GM18498 (cell line): ENCODE data around the gene ATG101.

Experiments
- ATAC-seq: cut with Tn5 transposase; IDR thresholded peaks from one replicate; pipeline ENCODE4 v1.9.1; 2021; ENCODE audit warnings: mild to moderate bottlenecking, moderate library complexity; ENCODE audit not compliant: unreplicated experiment

Gene ATG101, protein sequence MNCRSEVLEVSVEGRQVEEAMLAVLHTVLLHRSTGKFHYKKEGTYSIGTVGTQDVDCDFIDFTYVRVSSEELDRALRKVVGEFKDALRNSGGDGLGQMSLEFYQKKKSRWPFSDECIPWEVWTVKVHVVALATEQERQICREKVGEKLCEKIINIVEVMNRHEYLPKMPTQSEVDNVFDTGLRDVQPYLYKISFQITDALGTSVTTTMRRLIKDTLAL

DNA sequence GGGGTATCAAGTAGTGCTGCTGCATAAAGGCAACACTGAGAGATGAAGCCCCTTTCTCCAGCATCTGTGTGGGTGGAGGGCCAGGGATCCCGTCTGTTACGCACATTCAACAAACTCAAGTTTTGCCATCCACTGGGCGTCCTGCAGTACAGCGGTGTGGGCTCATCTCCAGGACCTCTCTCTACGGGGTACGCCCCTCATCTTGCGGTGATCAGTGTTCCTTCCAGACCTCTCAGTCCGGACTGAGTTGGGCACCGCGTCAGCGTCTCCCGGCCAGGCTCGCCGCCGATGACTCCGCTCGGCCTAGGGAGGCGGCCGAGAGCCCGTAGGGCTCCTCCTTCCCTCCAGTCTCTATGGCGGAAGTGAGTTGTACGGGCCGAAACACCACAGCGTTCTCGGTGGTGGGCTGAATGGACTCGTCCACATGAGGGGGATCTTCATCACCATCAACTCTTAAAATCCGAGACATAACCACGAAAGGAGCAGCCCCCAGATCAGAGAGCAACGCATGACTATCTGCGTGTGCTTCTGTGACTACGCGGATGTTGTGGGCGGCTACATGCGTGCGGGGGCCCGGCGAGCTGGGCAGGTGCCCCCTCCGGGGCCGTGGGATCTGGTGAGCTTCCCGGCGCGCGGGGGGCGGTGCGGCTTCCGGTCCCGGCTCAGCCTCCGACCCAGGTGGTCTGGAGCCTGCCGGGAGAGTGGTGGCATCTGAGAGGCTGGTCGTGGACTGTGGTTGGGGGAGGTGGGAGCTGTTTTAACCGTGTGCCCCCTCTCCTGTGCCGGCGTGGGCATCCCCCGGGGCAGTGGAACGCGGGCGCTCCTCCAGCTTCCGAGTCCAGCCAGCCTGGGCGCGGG lies at the start of gene ATG101:
ATG101 (plus strand) TSS at position 652 of the 858 bp plus-strand sequence. CDS start 3,673 bp downstream, outside the sequence.
- ATAC-seq, result peak; percentile 96

DNA sequence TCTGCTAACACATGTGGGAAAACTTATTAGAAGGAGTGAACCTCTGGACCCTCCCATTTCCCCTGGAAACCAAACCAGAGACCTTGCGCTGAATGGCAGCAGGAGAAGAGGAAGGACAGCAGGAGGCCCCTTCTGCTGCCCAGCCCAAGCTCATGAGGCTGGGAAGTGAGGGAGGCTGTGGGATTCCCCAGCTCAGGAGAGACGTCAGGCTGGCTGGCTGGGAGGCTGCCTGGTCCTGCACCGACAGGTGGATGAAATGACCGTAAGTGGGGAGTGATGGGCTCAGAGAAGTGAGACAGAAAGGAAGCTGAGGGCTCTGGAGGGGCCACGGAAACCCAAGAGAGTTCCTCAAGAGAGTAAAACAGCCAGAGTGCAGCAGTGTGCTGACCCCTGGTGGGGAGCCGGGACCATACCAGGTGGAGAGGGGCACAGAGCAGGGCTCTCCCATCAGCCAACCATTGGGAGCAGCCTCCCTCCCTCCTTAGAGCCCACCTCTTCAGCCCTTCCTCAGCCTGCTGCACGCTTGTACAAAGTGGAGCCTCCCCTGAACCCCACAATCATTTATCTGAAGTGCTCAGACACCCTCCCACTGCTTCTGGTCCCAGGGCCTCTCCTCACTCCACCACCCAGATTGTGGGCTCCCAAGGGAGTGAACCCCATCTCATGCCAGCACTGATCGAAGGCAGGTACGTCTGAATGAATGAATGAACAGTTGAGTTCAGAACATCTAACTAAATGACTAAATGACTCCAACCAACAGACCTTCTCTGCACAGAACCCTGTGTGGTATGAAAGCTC lies 49.0 kb upstream of the ATG101 start:
- peak; percentile 40 for ATAC-seq

DNA sequence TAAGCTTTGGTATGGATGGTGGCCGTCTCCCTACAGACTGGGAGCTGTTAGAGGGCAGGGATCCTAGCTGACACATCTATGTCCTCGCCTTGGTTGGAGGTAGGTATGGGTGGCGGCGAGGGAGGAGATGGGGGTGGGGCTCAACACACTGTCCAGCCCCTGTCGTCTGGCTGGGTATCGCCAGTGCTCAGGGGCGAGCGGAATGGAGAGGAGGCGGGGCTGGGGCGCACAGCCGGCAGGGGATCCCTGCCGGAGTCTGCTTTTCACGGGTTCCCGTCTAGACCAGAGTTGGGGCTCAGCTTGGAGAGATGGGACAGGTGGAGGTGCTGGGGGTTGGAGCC lies 47.0 kb upstream of the ATG101 start:
- ATAC-seq, result no peak

DNA sequence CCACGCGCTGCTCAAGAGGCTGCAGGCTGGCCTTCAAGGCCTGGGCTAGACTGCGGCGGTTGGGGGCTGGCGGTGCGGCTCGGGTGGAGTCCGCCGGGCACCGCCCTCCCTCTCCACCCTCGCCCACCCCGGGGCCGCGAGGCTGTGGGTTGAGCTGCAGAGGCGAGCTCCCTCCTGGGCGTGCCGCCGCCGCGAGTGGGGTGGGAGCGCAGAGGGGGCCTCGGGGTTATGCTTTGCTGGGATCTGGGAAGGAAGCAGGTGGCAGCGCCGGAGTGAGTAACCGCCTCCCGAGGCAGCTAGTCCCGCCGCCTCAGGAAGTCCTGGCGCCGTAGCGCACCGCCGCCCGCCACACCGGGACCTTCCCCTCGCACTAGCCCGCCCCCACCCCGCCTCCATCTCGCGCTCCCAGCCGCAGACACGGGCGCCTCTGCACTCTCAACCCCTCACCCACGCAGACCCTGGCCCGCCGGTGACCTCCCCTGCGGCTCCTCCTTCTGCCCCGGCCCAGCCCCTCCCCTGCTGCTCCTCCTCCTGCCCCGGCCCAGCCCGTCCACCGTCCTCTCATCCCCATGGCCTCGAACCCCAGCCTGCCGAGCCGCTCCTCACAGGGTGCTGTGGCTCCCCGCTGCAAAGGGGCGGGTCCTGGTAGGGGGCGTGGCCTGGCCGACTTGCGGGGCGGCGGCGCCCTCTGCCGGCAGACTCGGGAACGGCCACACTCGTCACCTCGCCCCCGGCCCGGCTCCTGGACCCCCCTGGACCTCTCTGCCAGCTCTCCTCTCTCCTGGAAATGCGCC lies 46.4 kb upstream of the ATG101 start:
- no peak for ATAC-seq

DNA sequence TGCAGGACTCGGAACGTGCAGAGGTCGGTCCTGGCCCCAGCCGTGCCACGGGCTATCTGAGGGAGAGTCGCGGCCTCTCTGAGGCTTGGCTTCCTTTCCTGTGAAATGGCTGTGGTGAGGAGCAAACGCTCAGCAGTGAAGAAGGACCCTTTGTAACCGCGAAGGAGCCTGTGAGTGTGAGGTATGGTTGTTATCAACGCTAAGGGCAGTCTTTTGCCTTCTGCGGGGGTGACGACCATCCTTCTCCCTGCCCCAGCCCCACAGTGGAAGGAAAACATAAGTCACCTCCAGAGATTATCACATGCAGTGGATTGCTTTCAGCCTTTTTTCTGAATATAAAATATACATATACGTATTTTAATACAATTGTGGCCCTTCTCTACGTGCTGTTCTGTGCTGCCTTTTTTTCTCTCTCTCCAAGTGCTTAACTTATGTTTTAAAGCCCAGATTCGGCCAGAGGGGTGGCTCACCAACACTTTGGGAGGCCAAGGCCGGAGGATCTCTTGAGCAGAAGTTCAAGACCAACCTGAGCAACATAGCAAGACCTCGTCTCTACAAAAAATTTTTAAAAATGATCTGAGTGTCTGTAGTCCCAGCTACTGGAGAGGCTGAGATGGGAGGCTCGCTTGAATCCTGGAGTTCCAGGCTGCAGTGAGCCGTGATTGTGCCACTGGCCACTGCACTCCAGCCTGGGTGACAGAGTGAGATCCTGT lies 45.6 kb upstream of the ATG101 start:
- ATAC-seq, result no peak

DNA sequence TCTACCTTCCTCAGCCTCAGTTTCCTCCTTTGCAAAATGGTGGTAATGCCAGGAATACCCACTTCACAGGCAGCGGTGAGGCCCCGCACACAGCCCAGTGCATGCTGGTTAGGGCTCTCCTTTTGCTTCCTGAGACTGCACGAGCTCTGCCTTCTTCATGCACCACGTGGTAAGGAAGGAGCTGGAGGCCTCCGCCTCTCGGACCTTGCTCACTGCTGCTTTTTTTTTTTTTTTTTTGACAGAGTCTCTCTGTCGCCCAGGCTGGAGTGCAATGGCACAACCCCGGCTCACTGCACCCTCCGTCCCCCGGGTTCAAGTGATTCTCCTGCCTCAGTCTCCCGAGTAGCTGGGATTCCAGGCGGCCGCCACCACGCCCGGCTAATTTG lies 44.9 kb upstream of the ATG101 start:
- ATAC-seq, result no peak

DNA sequence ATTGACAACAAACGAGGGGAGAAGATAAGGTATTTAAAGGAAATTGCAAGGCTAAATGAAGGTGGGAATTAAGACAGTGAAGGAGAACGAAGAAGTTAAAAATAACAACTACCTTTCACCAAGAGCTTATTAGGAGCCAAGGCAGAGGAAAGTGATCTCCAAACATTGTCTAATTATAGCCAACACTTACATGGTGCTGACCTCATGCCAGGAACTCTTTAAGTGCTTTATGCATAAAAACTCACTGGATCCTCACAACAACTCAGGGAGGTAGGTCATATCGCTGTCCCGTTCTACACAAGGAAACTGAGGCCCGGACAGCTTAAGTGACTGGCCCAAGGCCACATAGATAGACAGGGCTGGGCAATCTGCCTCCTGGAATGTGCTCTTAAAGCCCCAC lies 43.5 kb upstream of the ATG101 start:
- no peak for ATAC-seq

DNA sequence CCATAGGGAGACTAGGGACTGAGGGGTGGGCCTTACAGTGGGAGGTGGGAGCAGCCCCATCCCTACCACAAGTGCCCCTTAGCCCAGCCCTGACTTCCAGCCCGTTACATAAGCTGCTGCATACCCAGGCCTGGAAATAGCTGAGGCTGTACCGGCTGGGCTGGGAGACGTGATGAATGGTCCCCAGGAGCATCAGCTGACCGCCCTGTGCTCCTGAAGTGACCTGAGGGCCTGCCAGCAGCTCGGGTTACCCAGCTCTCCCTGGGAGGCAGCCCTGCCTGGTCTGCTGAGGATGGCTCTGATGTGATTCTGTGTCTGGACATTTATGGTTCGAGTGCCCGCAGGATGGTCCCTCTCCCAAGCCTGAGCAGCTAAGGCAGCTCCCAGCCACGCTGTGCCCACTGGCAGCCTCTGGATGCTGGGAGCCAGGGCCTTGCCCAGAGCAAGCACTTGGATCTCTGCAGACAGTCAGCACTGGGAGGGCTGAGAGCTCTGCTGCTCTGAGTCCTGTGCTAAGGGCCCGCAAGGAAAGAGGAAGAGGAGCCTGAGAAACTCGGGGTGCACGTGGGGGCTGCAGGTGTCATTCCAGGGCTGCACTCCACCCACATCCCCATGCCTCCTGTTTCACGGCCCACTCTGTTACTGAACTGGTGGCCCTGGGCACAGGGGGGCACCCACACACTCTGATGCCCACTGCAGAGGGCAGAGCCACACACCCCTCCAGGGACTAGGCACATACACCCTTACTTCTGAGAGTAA lies 42.5 kb upstream of the ATG101 start:
- no peak for ATAC-seq

DNA sequence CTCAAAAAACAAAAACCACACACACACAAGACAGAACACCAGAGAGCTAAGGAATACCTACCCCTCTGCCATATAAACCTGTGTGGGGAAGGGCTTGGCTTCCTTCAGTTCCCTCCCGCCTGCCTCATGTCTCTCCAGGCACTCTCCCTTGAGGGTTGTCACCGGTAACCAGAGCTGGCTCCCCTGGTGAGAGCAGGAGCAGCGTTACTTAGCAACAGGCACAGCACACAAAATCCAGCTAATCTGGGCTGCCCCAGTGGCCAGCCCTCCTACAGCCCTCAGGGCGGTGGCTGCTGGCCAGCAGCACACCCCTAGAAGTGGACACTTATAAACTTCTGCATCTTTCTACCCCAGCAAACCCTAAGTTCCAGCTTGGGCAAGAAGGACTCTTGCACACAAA lies 40.1 kb upstream of the ATG101 start:
- no peak for ATAC-seq

DNA sequence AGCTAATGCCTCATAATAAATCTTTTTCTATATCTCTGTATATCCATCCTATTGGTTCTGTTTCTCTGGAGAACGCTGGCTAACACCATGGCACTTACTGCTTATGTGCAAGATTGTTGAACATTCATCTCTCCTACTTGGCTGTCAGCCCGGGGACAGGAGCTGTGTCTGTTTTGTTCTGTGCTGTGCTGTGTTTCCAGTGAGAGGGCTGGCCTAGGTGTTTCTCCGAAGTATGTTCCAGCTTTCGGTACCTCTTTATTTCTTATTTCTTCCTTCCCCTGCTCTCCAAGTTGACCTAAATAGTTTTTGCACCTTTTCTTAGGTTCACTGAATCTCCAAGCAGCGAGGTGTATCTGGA lies 37.4 kb upstream of the ATG101 start:
- ATAC-seq, result no peak

DNA sequence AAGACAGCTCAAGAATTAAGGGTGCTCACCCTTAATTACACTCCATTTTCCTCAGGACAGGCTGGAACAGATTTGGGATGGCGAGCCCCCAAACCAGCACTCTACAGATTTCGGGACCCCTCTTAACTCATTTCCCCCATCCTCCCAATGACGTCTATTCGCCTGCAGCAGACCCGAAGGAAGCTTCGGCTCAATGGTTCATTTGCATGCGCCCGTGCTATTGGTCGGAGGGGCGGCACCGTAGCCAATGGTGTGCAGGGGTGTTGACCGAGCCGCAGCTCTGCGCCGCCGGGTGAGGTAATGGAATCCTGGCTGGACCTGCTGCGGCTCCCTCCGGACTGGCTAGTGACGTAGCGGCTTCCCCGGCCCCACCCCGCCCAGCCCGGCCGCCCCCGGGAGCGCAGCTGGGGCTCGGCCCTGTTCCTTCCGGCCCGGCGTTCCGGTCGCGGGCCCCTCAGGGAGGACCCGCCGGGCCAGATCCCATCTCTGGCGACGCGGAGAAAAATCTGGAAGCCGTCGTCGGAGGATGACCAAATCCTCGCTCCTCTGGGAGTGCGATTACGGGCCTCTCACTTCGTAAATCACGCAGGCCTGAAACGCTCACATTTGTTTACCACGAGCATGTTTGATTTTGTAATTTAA lies 36.9 kb upstream of the ATG101 start:
- ATAC-seq, result peak; percentile 97

DNA sequence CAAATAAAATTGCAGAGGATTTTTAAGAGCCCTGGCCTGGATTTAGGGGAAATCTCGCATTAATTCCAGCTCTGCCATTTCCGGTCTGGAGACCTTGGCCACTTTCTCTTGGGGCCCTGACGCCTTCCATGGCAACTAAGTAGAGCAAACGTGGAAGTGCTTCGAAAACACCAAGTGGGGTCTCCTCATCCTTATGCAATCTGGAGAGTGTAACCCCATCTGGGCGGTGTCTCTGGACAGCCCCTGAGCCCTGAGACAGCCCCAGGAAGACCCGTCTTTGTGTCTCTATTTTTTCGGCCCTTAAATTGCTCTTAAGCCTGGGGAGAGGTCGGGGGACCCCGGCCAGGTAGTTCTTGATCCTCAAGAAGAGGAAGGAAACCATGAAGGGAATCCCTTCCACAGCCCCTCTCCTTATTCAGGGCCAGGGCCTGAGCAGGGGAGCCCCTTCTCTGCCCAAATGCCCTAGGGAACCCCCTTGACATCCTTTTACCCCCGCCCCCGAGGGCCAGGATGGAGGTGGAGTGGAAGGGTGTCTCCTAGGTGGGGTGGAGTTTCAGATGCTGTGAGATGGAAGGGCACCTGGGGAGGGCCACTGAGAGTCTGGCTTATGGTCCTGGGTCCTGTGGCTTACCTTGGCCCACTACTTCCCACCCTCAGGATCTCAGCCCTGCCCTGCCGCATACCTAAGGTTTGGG lies 36.2 kb upstream of the ATG101 start:
- ATAC-seq, result no peak

DNA sequence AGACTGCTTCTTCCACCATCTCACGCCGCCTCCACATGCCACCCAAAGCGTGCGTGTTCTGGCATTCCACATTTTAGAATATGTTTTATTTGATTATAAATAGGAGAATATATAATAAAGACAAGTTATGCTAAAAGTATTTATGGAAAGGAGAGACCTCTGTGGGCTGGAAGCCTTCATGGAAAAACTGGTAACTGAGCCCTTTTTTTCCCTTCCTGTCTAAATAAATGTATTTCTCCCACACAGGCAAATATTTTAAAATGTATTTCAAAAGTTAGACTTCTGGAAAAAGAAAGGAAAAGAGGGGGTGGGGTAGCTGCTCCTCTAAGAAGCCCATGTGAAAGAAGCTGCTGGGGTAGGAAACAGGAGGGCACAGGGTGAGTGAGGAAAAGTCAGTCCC lies 34.6 kb upstream of the ATG101 start:
- no peak for ATAC-seq

DNA sequence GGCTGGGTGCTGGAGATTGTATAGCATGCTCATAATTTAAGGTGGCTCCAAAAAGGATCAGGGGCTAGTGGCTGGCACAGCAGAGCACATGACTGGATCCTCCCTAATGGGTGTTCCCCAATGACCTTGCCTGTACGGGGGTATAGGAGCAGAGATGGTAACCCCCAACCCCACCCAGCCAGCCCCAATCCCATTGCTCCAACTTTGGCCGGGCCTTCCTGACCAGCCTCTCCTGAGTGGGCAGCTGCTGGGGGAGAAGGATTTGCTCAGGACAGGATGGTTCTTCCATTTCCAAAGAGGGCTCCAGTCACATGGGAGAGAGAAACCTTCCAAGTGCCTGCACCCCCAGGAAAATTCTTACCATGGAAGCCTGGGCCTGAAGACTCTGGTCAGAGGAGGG lies 33.9 kb upstream of the ATG101 start:
- no peak for ATAC-seq

DNA sequence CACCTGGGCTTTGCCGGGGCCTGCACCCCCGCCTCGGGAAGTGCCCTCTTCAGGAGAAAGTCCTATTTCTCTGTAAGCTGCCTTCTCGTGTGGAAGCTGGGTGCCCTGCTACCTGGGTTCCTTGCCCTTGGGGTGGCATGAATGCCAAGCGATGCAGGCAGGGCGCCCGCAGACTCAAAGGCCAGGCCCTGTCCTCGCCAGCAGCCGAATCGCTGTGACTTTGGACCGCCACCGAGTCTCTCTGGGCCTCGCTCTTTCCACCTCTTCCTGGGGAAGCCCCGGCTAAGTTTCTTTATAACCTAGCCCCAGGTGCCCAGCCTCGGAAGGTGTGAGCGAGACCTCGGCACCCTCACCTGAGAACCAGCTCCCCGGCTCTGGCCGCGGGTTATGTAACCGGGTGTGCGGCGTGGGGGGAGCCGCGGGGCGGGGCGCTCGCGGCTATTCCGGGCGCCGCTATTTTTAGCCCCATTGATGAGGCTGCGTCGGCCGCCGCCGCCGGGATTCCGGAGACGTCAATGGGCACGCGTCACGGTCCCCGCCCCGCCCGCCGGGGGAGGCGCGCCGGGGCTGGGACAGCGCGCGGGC lies 33.1 kb upstream of the ATG101 start:
- peak; percentile 42 for ATAC-seq

DNA sequence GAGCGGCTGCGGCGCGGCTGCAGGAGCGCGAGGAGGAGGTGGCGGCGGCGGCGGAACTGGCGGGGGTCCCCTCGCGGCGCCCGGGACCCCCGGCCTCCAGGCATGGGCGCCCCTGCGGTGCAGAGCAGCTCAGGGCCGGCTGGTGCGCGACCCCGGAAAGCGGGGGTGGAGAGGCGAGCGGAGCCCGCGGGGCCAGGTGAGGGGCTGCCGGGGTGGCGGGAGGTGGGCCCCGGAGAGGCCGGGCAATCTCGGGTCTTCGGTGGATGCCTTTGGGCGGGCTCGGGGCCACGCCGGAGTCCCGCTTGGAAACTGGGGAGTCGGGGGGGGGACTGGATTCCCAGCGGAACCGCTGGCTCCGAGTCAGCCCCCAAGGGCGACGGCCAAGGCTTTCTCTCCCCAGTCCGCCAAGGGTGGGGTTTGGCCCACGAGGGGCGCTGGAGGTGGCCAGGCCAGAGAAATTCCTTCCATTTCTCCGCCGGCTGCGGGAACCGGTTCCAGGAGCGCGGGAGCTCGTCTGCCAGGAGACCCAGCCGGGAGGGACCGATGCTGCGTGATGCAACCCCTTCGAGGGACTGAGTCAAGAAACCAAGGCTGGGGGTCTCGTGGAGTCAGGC lies 32.4 kb upstream of the ATG101 start:
- ATAC-seq, result no peak

DNA sequence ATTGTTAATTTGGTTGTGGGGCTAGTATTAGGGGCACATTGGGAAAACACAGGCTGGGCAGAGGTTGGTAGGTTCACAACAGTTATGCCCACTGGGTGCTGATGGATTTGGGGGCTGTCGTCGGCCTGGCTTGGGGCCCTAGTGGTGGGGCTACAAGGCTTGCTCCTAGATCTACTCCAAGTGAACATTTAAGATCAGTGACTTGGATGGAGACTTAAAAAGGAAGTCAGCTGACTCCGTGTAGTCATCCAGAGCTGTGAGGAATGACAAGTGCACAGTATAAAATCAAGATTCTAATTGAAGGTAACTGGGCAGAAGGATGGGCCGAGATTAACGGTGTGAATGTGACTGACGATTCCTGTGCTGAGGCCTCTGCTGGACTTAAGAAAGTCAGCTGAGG lies 31.3 kb upstream of the ATG101 start:
- ATAC-seq, result no peak

DNA sequence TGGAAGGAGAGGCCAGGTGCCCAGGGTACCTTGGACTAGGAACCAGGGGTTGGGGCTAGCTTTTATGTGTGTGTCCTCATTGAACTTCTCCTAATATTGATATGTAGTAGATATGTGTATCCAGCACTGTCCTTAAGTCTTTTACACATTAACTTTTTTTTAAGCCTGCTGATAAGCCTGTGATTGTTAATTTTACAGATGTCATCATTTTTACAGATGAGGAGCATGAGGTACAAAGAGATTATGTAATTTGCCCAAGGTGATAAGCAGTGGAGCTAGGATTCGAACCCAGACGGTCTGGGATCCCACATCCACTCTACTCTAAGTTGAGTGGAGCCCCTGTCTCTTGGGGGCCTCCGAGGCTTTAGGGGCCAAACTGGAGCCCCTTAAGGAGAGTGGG lies 28.7 kb upstream of the ATG101 start:
- no peak for ATAC-seq
